GM12875 (cell line): ENCODE data around the gene KCNG1.

ENCODE experiments used
- H3K4me3 ChIP-seq: one replicate; pipeline ENCODE4 v1.5.1; 2011; ENCODE audit warnings: low read depth, low read length, control low read depth
- TF ChIP-seq, protein P1 (sequence below): IDR thresholded peaks from 2 replicates; pipeline ENCODE4 v1.5.1; 2011; ENCODE audit warnings: low read depth, mild to moderate bottlenecking, control low read depth, inconsistent platforms, low read length, moderate library complexity, borderline replicate concordance; ENCODE audit not compliant: insufficient read depth

Gene KCNG1

DNA sequence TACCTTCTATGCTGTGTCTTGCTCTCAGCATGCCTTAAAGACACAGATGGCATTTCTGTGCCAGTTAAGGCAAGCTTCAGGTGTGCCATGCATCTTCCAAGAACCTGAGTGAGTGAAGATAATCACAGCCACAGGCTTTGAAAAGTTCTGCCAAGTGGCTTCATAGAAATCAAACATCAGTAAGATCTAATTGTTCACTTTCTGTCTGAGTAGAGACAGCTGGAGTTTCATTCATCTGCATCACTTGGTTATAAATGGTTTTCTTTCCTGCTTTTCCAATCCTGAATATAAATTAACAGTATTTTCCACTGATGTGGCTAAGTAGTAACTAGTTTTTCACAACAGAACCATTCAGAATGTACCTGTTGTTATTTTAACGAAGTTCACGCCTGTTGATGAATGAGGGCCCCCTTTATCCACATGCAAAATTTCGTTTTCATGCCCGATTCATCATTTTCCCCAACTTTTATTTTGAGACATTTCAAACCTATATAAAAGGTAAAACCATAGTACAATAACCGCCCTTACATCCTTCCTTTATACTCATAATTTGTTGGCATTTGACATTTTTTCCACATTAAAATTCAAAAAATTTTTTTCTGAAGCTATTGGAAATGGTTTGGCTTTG, 38.6 kb upstream of the KCNG1 start:
- no peak overlapping the region for H3K4me3 ChIP-seq
- TF ChIP-seq, protein P1, sequence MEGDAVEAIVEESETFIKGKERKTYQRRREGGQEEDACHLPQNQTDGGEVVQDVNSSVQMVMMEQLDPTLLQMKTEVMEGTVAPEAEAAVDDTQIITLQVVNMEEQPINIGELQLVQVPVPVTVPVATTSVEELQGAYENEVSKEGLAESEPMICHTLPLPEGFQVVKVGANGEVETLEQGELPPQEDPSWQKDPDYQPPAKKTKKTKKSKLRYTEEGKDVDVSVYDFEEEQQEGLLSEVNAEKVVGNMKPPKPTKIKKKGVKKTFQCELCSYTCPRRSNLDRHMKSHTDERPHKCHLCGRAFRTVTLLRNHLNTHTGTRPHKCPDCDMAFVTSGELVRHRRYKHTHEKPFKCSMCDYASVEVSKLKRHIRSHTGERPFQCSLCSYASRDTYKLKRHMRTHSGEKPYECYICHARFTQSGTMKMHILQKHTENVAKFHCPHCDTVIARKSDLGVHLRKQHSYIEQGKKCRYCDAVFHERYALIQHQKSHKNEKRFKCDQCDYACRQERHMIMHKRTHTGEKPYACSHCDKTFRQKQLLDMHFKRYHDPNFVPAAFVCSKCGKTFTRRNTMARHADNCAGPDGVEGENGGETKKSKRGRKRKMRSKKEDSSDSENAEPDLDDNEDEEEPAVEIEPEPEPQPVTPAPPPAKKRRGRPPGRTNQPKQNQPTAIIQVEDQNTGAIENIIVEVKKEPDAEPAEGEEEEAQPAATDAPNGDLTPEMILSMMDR, result no peak

DNA sequence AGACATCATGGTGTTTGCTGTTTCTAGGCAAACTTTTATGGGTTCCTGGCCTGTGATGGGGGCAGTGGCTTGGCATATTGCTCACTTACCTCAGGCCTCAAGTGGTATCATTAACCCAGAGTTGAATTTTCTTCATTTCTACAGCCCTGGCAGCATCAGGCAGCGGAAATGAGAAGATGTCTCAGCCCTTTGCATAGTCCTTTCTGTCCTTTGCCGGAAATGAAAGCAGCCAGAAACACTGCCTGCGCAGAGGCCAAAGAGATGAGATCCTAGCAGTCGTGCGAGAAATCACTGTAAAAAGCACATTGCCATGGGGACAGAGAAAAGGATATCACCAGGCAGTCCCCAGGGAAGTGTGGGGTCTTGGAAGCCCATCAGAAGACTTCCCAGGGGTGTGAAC, 37.4 kb upstream of the KCNG1 start:
- TF ChIP-seq, protein P1, result no peak
- no peak overlapping the region for H3K4me3 ChIP-seq

DNA sequence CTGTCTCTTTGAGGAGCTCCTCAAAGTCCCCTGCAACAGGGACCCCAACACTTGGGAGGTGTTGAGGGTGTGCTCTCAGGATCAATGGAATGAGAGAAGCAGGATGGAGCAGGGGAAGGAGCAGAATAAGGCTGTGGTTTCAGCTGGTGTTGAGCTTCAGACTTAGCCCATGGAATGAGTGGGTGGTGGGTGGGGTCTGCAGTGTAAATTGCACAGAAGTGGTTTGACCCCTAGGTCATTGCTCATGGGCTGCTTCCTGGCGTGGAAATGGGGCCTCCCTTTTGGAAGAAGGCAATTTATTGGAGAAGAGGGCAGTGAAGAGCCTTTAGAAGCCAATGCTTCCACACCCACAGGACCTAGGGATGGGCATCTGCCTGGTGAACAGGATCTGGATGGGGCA, 37.0 kb upstream of the KCNG1 start:
- TF ChIP-seq, protein P1, result no peak
- H3K4me3 ChIP-seq, result no peak overlapping the region

DNA sequence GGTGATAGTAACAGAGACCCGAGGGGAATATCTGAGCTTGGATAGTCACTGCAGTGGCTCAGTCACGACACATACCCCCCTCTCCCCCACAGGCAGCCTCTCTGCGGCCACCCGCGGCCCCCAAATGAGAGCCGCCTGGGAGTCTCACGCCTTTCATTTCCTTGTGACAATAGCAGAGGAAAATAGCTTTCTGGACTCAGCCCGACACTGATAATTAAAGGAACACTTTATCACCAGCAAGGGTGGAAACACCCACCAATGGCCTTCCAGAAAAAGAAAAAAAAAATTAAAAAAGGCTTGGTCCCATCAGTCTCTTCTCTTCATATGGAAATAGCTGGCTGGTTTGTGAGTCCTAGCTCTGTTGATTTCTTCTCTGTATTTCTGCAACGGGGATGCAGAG, 35.1 kb upstream of the KCNG1 start:
- H3K4me3 ChIP-seq, result no peak overlapping the region
- TF ChIP-seq, protein P1, result no peak

DNA sequence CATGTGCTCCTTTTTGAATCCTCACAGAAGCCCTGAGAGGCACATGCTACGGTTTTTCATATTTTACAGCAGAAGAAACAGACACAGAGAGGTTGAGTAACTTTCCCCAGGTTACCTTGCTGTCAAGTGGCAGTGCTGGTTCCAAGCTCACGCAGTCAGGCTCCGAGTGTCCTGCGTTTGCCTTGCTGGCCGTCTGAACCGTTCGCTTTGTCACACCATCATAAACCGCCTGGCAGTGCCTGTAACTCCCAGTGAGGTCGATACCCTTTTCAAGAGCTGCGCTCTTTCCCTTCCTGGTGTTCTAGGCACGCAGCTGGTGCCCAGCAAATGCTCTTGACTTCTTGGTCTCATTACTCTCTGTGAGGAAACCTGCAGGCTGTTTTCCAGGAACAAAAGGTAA, 31.3 kb upstream of the KCNG1 start:
- TF ChIP-seq, protein P1, result no peak
- H3K4me3 ChIP-seq, result no peak overlapping the region

DNA sequence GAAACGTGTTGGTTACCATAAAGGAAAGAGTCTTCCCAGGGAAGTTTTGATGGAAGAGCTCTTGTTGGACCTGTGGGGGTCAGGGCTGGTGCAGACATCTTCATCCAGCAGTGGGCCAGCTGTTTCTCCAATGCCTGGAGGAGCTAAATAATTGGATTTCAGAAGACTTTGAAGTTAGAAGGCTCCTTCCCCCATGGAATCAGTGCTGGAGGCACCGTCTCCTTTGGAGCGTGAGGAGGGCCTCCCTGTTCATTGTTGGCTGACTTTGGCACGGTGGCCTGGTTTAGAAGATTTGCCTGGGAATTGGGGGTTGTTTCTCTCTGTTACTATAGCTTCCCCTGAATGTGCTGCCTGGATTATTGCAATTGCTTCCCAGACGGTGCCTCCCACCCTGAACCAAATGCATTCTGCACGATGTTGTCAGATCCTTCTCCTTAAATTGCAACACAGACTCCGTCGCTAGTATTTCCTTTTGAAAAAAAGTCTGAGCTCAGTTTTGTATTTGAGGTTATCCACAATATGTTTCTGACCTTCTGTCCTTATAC, 27.7 kb upstream of the KCNG1 start:
- TF ChIP-seq, protein P1, result no peak

More for the DNA sequence above, 27.7 kb upstream of the KCNG1 start:
- H3K4me3 ChIP-seq, result no peak overlapping the region
